ENCODE results near the gene RHEX. TPM values are rescaled to one million over a fixed set of nuclear protein-coding genes. Genes with fewer than 3 reads are reported as not detected.
"Not testable (repeated sequence)": the region's sequence is repeated elsewhere in the genome, so short reads cannot be mapped to it uniquely, and the experiment has no call there.

RHEX gene
- total and polyA plus RNA-seq, 2 donors (not counting 1 experiment from before 2014, with no cell fraction given): 1.8 to 12.8 TPM

GRCh38 chr1:206050655-206051235 lies 2.2 kb upstream of the RHEX start:
- Histone ChIP-seq H3K4me1 (ENCODE audit: control insufficient read depth in 2 of 2, insufficient read depth in 2 of 2, low read length in 2 of 2) (peaks cover 71 to 80% of the 10 kb centered on the region in 2 donors), H3K4me2 (replicated peaks; ENCODE audit: low read depth, low read length, poor library complexity, severe bottlenecking) (peak overlapping the region; percentile 64), H2AFZ (ENCODE audit: insufficient read depth, low read depth, low read length, poor library complexity, severe bottlenecking) (no peak overlapping the region), H3K27me3 (replicated peaks in 1 of 4; ENCODE audit: control extremely low read depth in 1 of 4, control insufficient read depth in 3 of 4, insufficient read depth in 4 of 4, low read length in 3 of 4) (no peaks in the 10 kb centered on the region), H4K20me1 (ENCODE audit: control insufficient read depth, insufficient read depth, low read length, poor library complexity, severe bottlenecking) (no peaks in the 10 kb centered on the region), H3K4me3 (ENCODE audit: control extremely low read depth in 1 of 5, extremely low read depth in 1 of 5, insufficient read depth in 1 of 5, low read depth in 2 of 5, low read length in 4 of 5) (peak overlapping the region in 1 of 5 experiments; percentile 42), H3K9me3 (ENCODE audit: control extremely low read depth in 1 of 3, control insufficient read depth in 2 of 3, insufficient read depth in 1 of 3, low read length in 2 of 3) (no peaks in the 10 kb centered on the region), H3K9ac (ENCODE audit: low read length) (no peak overlapping the region), H3K36me3 (replicated peaks in 1 of 2; ENCODE audit: control extremely low read depth in 1 of 2, control insufficient read depth in 1 of 2, extremely low read depth in 1 of 2, insufficient read depth in 2 of 2, low read length in 1 of 2) (no peaks in the 10 kb centered on the region), H3K27ac (ENCODE audit: low read length in 2 of 2) (peak overlapping the region; percentile 91 to 93), H3K79me2 (ENCODE audit: control insufficient read depth, insufficient read depth, low read length) (peaks cover 11% of the 10 kb centered on the region)
- POLR2A ChIA-PET: interaction anchor here (0.6 to 1.4 kb wide), 6 partner anchors 9 to 56 kb away, joined by 3 to 16 read pairs (median 4); no protein-coding TSS in a partner anchor
- peak overlapping the region; percentile 91 for H3K4me3 Mint-ChIP-seq
- intact Hi-C loops (cut with micrococcal nuclease): loop anchor here (1.0 to 10.0 kb wide), 6 partner anchors 9 to 766 kb away; no protein-coding TSS in a partner anchor
- no peaks in the 10 kb centered on the region for H3K27me3 Mint-ChIP-seq
- peak overlapping the region; percentile 99 for H3K27ac Mint-ChIP-seq
- WGBS (ENCODE audit: insufficient coverage): 0% methylated on average over 4 of the region's 6 CpGs
- peak; percentile 57 for TF ChIP-seq CTCF (IDR thresholded peaks at IDR 0.05)
- TF ChIP-seq EZH2 (IDR thresholded peaks at IDR 0.05; ENCODE audit: borderline replicate concordance, insufficient read depth, low read depth, low read length, poor library complexity, severe bottlenecking): no peak
- H3K4me1 Mint-ChIP-seq: peaks cover 89% of the 10 kb centered on the region
- peak; percentile 96 for DNase-seq
- ATAC-seq (ENCODE audit: low read depth): peak; percentile 93
- H3K9me3 Mint-ChIP-seq (ENCODE audit: insufficient read depth): no peaks in the 10 kb centered on the region
- CTCF ChIA-PET: interaction anchor here (0.8 to 3.0 kb wide), 7 partner anchors 8 to 55 kb away, joined by 3 to 30 read pairs (median 13); no protein-coding TSS in a partner anchor

GRCh38 chr1:206052231-206052865 lies 625 bp upstream of the RHEX start:
- peaks cover 12% of the 10 kb centered on the region for H3K79me2 ChIP-seq (ENCODE audit: control insufficient read depth, insufficient read depth, low read length)
- Mint-ChIP-seq H3K4me3 (peak overlapping the region; percentile 91), H3K27ac (peak overlapping the region; percentile 99), H3K4me1 (peaks cover 88% of the 10 kb centered on the region)
- CTCF ChIA-PET: interaction anchor here (1.0 to 3.0 kb wide), 6 partner anchors 8 to 56 kb away, joined by 3 to 30 read pairs (median 16); no protein-coding TSS in a partner anchor
- not testable (repeated sequence) for DNase-seq; H3K27me3 ChIP-seq (replicated peaks in 1 of 4; ENCODE audit: control extremely low read depth in 1 of 4, control insufficient read depth in 3 of 4, insufficient read depth in 4 of 4, low read length in 3 of 4); ATAC-seq (ENCODE audit: low read depth); H3K9me3 Mint-ChIP-seq (ENCODE audit: insufficient read depth); H4K20me1 ChIP-seq (ENCODE audit: control insufficient read depth, insufficient read depth, low read length, poor library complexity, severe bottlenecking); H3K36me3 ChIP-seq (replicated peaks in 1 of 2; ENCODE audit: control extremely low read depth in 1 of 2, control insufficient read depth in 1 of 2, extremely low read depth in 1 of 2, insufficient read depth in 2 of 2, low read length in 1 of 2); H3K9me3 ChIP-seq (ENCODE audit: control extremely low read depth in 1 of 3, control insufficient read depth in 2 of 3, insufficient read depth in 1 of 3, low read length in 2 of 3); H3K27me3 Mint-ChIP-seq
- peak overlapping the region; percentile 93 to 94 for H3K27ac ChIP-seq (ENCODE audit: low read length in 2 of 2)
- peak overlapping the region; percentile 32 for H2AFZ ChIP-seq (ENCODE audit: insufficient read depth, low read depth, low read length, poor library complexity, severe bottlenecking)
- intact Hi-C loops (cut with micrococcal nuclease): loop anchor here (10.0 kb wide), 1 partner anchor 768 kb away; no protein-coding TSS in a partner anchor
- peak overlapping the region; percentile 2 for H3K9ac ChIP-seq (ENCODE audit: low read length)
- POLR2A ChIA-PET: interaction anchor here (0.6 to 0.7 kb wide), 2 partner anchors 13 to 44 kb away, joined by 5 to 6 read pairs; no protein-coding TSS in a partner anchor
- peaks cover 61 to 70% of the 10 kb centered on the region in 2 donors for H3K4me1 ChIP-seq (ENCODE audit: control insufficient read depth in 2 of 2, insufficient read depth in 2 of 2, low read length in 2 of 2)
- H3K4me3 ChIP-seq (ENCODE audit: control extremely low read depth in 1 of 5, extremely low read depth in 1 of 5, insufficient read depth in 1 of 5, low read depth in 2 of 5, low read length in 4 of 5): peak overlapping the region in 1 of 5 experiments; percentile 33
- peak overlapping the region; percentile 64 for H3K4me2 ChIP-seq (replicated peaks; ENCODE audit: low read depth, low read length, poor library complexity, severe bottlenecking)
- WGBS (ENCODE audit: insufficient coverage): 90% methylated on average over 2 of the region's 8 CpGs

- intact Hi-C loops (cut with micrococcal nuclease): loop anchor here (10.0 kb wide), 1 partner anchor 769 kb away; no protein-coding TSS in a partner anchor
- peaks cover 86% of the 10 kb centered on the region for H3K4me1 Mint-ChIP-seq
- Histone ChIP-seq H3K4me3 (ENCODE audit: control extremely low read depth in 1 of 5, extremely low read depth in 1 of 5, insufficient read depth in 1 of 5, low read depth in 2 of 5, low read length in 4 of 5) (peak overlapping the region in 4 of 5 experiments; percentile 5 to 39 (median 21)), H3K9ac (ENCODE audit: low read length) (peak overlapping the region; percentile 50), H3K4me2 (replicated peaks; ENCODE audit: low read depth, low read length, poor library complexity, severe bottlenecking) (peak overlapping the region; percentile 68), H3K79me2 (ENCODE audit: control insufficient read depth, insufficient read depth, low read length) (peaks cover 16% of the 10 kb centered on the region), H3K27ac (ENCODE audit: low read length in 2 of 2) (peak overlapping the region; percentile 93 to 94), H3K4me1 (ENCODE audit: control insufficient read depth in 2 of 2, insufficient read depth in 2 of 2, low read length in 2 of 2) (peaks cover 58 to 67% of the 10 kb centered on the region in 2 donors), H2AFZ (ENCODE audit: insufficient read depth, low read depth, low read length, poor library complexity, severe bottlenecking) (peak overlapping the region; percentile 32)
- H3K27ac Mint-ChIP-seq: peak overlapping the region; percentile 99
- ATAC-seq (ENCODE audit: low read depth); DNase-seq; H4K20me1 ChIP-seq (ENCODE audit: control insufficient read depth, insufficient read depth, low read length, poor library complexity, severe bottlenecking); H3K9me3 Mint-ChIP-seq (ENCODE audit: insufficient read depth); CTCF ChIA-PET; H3K9me3 ChIP-seq (ENCODE audit: control extremely low read depth in 1 of 3, control insufficient read depth in 2 of 3, insufficient read depth in 1 of 3, low read length in 2 of 3); H3K27me3 Mint-ChIP-seq; H3K36me3 ChIP-seq (replicated peaks in 1 of 2; ENCODE audit: control extremely low read depth in 1 of 2, control insufficient read depth in 1 of 2, extremely low read depth in 1 of 2, insufficient read depth in 2 of 2, low read length in 1 of 2); H3K27me3 ChIP-seq (replicated peaks in 1 of 4; ENCODE audit: control extremely low read depth in 1 of 4, control insufficient read depth in 3 of 4, insufficient read depth in 4 of 4, low read length in 3 of 4): not testable (repeated sequence)
- peak overlapping the region; percentile 91 for H3K4me3 Mint-ChIP-seq
- no CpG with 5 or more reads among the region's 4 CpGs for WGBS (ENCODE audit: insufficient coverage)
- POLR2A ChIA-PET: interaction anchor here (1.0 kb wide), 1 partner anchor 766 kb away, joined by 3 read pairs; no protein-coding TSS in a partner anchor
Measured at GRCh38 chr1:206053616-206054015, 643 bp downstream of the RHEX start.
